H1 (cell line): ENCODE results near the gene CCDC60.

Experiments used
- BRCA1 ChIP-seq: IDR thresholded peaks from 2 replicates; pipeline ENCODE4 v1.6.1; 2012; ENCODE audit warnings: low read depth, low read length, improper control_type of control experiment
- CTCF ChIP-seq, 3 experiments: IDR thresholded peaks; 1 replicate in 2 of 3; 2 replicates in 1 of 3; pipeline versions ENCODE4 v1.5.1 to v1.6.1; 2011; ENCODE audit warnings: low read length in 3 of 3, mild to moderate bottlenecking in 3 of 3, inconsistent platforms in 2 of 3, low read depth in 1 of 3, moderate library complexity in 1 of 3; ENCODE audit not compliant: insufficient read depth in 1 of 3; ENCODE audit errors: control extremely low read depth in 1 of 3
- JUN ChIP-seq: IDR thresholded peaks from 2 replicates; pipeline ENCODE4 v1.6.1; 2011; ENCODE audit warnings: low read depth, mild to moderate bottlenecking, improper control_type of control experiment, low read length
- YY1 ChIP-seq: IDR thresholded peaks from 2 replicates; pipeline ENCODE4 v1.6.1; 2011; ENCODE audit warnings: low read depth, mild to moderate bottlenecking, low read length
- TF ChIP-seq, protein P1 (sequence below): IDR thresholded peaks from 2 replicates; pipeline ENCODE4 v1.6.1; 2012; ENCODE audit warnings: inconsistent platforms
- TF ChIP-seq, protein P2 (sequence below): IDR thresholded peaks from 2 replicates; pipeline ENCODE4 v1.6.1; 2011; ENCODE audit warnings: low read depth, mild to moderate bottlenecking, low read length; ENCODE audit not compliant: insufficient read depth

- no peak for TF ChIP-seq BRCA1
- TF ChIP-seq CTCF (IDR thresholded peaks at IDR 0.05; ENCODE audit: control extremely low read depth in 1 of 3, insufficient read depth in 1 of 3, low read depth in 1 of 3, low read length in 3 of 3) = no peak
- TF ChIP-seq, protein P1, sequence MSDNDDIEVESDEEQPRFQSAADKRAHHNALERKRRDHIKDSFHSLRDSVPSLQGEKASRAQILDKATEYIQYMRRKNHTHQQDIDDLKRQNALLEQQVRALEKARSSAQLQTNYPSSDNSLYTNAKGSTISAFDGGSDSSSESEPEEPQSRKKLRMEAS = no peak
- TF ChIP-seq, protein P2, sequence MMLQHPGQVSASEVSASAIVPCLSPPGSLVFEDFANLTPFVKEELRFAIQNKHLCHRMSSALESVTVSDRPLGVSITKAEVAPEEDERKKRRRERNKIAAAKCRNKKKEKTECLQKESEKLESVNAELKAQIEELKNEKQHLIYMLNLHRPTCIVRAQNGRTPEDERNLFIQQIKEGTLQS = no peak
- TF ChIP-seq JUN = no peak
- no peak for TF ChIP-seq YY1
Measured at GRCh38 chr12:119384340-119384739, 49.8 kb downstream of the CCDC60 start.
